ENCODE results near the gene PLA2G6. TPM values are rescaled to one million over a fixed set of nuclear protein-coding genes. Genes with fewer than 3 reads are reported as not detected.

Gene PLA2G6
- total RNA-seq, 4 donors from 2014 or later: 29.2 to 129 (median 44.1) TPM

DNA sequence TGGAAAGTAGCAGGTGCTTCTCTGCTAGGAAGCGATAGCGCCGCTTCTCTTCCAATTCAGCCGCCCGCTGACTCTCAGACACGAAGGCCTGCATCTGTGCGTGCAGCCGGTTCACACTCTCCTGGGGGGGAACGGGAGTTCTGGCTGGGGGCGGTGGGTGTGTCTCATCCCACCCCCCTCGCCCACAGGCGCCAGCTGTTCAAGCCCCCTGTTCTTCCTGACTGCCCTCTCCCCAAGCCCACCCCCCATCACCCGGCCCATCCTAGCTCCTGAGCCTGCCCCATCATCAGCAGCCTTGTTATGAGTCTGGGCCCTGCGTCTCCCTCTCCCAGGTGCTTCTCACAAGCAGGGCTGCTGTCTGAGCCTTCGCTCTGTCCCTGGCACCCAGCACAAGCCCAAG lies 84.6 kb downstream of the PLA2G6 start:
- TF ChIP-seq, protein P1, sequence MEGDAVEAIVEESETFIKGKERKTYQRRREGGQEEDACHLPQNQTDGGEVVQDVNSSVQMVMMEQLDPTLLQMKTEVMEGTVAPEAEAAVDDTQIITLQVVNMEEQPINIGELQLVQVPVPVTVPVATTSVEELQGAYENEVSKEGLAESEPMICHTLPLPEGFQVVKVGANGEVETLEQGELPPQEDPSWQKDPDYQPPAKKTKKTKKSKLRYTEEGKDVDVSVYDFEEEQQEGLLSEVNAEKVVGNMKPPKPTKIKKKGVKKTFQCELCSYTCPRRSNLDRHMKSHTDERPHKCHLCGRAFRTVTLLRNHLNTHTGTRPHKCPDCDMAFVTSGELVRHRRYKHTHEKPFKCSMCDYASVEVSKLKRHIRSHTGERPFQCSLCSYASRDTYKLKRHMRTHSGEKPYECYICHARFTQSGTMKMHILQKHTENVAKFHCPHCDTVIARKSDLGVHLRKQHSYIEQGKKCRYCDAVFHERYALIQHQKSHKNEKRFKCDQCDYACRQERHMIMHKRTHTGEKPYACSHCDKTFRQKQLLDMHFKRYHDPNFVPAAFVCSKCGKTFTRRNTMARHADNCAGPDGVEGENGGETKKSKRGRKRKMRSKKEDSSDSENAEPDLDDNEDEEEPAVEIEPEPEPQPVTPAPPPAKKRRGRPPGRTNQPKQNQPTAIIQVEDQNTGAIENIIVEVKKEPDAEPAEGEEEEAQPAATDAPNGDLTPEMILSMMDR (IDR thresholded peaks at IDR 0.05; ENCODE audit: low read depth): no peak

GRCh38 chr22:38089474-38089851 lies 92.2 kb downstream of the PLA2G6 start:
- TF ChIP-seq, protein P1 (IDR thresholded peaks at IDR 0.05; ENCODE audit: low read depth): no peak

DNA sequence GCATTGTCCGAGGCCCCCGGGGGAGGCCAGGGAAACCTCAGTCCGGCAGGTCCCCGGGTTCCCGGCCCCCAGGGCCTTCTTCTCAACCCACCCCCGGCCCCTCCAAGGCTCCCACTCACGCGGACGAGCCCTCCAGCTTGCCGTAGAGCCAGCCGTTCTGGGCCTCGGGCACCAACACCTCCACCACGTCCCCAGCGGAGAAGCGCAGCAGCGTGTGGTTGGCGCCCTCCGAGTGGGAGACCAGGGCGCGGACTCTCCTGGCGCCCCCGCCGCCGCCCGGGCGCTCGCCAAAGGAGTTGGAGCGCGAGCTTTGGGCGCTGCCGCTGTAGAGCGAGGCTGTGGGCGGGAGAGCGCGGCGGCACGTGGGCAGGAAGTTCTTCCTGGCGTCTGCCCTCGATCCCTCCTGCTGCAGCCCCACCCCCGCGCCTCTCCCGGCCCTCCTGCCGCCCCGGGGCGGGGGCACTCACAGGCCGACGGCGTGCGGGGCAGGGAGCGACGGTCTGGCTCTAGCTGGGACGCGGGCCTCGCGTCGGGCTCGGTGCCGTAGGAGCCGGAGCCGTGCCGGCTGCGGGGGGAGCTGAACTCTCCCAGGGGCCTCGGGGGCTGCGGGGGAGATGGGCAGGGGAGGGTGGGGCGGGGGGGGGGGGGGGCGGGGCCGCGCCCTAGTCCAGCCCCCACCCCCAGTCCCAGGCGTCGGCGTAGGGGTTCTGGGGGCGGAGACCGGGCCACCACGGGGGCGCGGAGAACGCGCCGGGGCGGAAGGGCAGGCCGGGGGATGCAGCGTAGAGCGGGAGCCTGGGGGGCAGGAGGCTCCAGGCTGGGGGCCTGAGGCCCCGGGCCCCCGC lies 92.8 kb downstream of the PLA2G6 start:
- TF ChIP-seq, protein P1 (IDR thresholded peaks at IDR 0.05; ENCODE audit: low read depth): no peak

DNA sequence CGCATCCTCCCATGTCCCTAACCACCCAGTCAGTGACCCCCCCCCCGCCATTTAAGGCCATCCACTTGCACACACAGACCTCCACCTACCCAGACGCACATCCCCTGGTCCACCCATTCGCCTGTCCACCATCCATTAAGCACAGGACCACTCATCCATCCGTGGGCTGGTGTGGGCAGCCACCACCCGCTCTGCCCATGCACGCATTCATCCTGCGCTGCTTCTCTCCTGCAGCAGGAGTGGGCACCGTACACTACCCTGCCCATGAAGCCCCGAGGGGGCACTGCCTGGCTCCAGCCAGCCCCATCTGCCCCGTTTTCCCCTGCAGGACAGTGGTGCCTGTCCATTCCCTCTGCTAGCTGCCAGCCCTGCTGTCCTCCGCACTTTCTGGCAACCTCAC lies 93.8 kb downstream of the PLA2G6 start:
- TF ChIP-seq, protein P1 (IDR thresholded peaks at IDR 0.05; ENCODE audit: low read depth): no peak

DNA sequence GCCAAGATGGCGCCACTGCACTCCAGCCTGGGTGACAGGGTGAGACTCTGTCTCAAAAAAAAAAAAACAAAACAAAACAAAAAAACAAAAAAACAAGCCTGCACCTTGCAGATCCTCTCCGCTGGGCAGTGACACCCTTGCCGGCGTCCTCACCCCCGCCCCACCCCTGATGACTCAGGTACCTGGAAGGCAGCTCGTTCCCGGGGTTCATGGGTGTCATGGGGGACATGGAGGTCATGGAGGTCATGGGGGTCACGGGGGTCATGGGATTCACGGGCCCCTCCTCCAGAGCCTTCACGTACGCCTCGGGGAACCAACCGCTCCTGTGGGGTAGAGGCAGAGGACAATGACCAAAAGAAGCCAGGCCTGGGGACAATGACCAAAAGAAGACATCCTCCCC lies 94.7 kb downstream of the PLA2G6 start:
- TF ChIP-seq, protein P1 (IDR thresholded peaks at IDR 0.05; ENCODE audit: low read depth): no peak

- TF ChIP-seq, protein P1 (IDR thresholded peaks at IDR 0.05; ENCODE audit: low read depth): no peak
These were observed 95.4 kb downstream of the PLA2G6 start for GRCh38 chr22:38086001-38086845.

DNA sequence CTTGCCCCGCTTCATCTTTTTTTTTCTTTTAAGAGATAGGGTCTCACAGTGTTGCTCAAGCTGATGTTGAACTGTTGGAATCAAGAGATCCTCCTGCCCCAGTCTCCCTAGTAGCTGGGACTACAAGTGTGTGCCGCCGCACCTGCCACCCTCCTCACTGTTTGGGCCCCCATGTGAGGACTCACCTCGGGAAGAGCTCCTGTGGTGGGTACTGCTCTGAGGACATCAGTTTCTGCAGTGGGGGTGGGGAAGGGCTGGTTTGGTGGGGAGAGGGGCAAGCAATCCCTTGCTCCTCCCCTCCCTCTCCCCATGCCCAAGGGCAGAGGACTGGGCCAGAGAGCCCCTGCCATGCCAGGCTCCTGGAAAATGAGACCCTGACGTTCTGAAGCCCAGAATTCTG lies 96.1 kb downstream of the PLA2G6 start:
- TF ChIP-seq, protein P1 (IDR thresholded peaks at IDR 0.05; ENCODE audit: low read depth): no peak

Measured in subcutaneous adipose tissue (tissue), 4 donors.